Measurements from ENCODE around the gene HOTAIR. TPM values are rescaled to one million over a fixed set of nuclear protein-coding genes. Genes with fewer than 3 reads are reported as not detected.

HOTAIR gene
- total RNA-seq, 2 donors from 2014 or later = 0.28 TPM; not detected in 1

DNA sequence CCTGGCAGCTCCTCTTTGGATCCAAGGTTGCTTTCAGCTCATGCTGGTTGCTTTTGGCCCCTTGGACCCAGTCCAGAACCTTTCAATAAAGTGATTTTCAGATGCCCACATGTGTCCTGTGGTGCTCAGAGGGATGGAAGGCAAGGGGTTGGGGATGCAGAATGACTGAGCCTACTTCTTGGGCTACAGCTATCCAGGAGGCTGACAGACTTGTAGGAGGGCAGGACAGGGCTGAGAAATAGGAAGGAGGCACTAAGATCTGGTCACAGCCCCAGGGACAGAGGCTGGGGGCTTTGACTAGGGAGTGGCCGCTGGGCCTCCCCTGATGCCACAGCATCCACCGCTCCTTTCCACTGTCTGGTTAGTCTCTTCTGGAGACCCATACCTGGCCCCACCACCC lies 3.1 kb downstream of the HOTAIR start:
- H3K27me3 ChIP-seq (replicated peaks; ENCODE audit: insufficient read depth) = peaks cover 59% of the 10 kb centered on the region

DNA sequence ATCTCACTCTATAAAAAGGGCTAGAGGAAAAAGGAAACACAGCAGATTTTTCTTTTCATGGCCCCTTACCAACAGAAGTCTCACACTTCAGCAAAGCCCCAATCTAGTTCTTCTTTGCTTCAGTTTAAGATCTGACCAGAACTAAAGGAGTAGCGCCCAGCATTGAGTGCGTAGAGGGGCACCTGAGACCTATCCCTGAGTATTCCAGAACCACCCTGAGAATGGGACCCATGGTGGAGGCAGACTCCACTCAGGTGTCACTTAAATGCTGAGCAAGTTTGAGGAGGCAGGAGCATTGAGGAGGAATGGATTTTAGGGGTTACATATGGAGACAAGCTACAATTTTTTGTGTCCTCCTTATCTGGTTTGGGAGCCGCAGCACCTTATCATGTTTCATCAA lies 3.6 kb downstream of the HOTAIR start:
- Histone ChIP-seq H3K36me3 (no peaks in the 10 kb centered on the region), H3K27me3 (replicated peaks; ENCODE audit: insufficient read depth) (peaks cover 59% of the 10 kb centered on the region), H3K4me3 (no peak overlapping the region), H3K9me3 (no peaks in the 10 kb centered on the region), H3K27ac (no peak overlapping the region), H3K4me1 (replicated peaks) (no peaks in the 10 kb centered on the region)
- intact Hi-C loops (cut with DNase I) = no loop called here
- TF ChIP-seq POLR2AphosphoS5 (IDR thresholded peaks at IDR 0.05) (no peak), POLR2A (IDR thresholded peaks at IDR 0.05) (no peak)
- TF ChIP-seq, protein P1, sequence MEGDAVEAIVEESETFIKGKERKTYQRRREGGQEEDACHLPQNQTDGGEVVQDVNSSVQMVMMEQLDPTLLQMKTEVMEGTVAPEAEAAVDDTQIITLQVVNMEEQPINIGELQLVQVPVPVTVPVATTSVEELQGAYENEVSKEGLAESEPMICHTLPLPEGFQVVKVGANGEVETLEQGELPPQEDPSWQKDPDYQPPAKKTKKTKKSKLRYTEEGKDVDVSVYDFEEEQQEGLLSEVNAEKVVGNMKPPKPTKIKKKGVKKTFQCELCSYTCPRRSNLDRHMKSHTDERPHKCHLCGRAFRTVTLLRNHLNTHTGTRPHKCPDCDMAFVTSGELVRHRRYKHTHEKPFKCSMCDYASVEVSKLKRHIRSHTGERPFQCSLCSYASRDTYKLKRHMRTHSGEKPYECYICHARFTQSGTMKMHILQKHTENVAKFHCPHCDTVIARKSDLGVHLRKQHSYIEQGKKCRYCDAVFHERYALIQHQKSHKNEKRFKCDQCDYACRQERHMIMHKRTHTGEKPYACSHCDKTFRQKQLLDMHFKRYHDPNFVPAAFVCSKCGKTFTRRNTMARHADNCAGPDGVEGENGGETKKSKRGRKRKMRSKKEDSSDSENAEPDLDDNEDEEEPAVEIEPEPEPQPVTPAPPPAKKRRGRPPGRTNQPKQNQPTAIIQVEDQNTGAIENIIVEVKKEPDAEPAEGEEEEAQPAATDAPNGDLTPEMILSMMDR (IDR thresholded peaks at IDR 0.05) = no peak
- WGBS = 92% methylated on average over 3 of the region's 3 CpGs
- DNase-seq (ENCODE audit: low spot score) = no peak

More for the DNA sequence above, 3.1 kb downstream of the HOTAIR start:
- Histone ChIP-seq H3K4me3 (no peak overlapping the region), H3K36me3 (no peaks in the 10 kb centered on the region), H3K4me1 (replicated peaks) (no peaks in the 10 kb centered on the region), H3K27ac (no peak overlapping the region), H3K9me3 (no peaks in the 10 kb centered on the region)
- DNase-seq (ENCODE audit: low spot score) = no peak
- 67% methylated on average over 2 of the region's 2 CpGs for WGBS
- TF ChIP-seq POLR2AphosphoS5 (IDR thresholded peaks at IDR 0.05) = no peak
- TF ChIP-seq, protein P1 (IDR thresholded peaks at IDR 0.05) = no peak
- TF ChIP-seq POLR2A (IDR thresholded peaks at IDR 0.05) = no peak
- intact Hi-C loops (cut with DNase I) = no loop called here

DNA sequence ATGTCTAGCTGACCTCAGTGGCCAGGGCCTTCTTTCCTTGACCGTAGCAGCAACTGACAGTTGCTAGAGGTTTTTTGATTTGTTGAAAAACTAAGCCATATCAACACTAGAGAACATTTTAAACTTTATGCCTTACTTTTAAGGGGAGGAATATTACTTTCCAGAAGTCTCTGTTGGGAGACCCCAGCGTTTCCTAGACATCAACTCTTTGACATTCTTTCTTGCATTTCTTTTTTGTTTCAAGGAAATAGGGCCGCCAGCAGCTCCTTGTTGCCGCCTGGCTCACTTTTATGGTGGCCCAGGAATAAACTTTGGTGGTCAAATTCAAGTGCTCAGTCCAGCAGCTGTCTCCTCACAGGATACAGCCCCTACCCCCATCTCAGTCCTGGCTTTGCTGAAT lies 4.3 kb downstream of the HOTAIR start:
- Histone ChIP-seq H3K4me3 (no peak overlapping the region), H3K27ac (no peak overlapping the region), H3K36me3 (no peaks in the 10 kb centered on the region), H3K4me1 (replicated peaks) (no peaks in the 10 kb centered on the region), H3K27me3 (replicated peaks; ENCODE audit: insufficient read depth) (peaks cover 59% of the 10 kb centered on the region), H3K9me3 (no peaks in the 10 kb centered on the region)
- TF ChIP-seq, protein P1 (IDR thresholded peaks at IDR 0.05) = no peak
- TF ChIP-seq POLR2A (IDR thresholded peaks at IDR 0.05) = no peak
- TF ChIP-seq POLR2AphosphoS5 (IDR thresholded peaks at IDR 0.05) = no peak
- intact Hi-C loops (cut with DNase I) = no loop called here
- no peak for DNase-seq (ENCODE audit: low spot score)
- WGBS = 71% methylated on average over 4 of the region's 4 CpGs

DNA sequence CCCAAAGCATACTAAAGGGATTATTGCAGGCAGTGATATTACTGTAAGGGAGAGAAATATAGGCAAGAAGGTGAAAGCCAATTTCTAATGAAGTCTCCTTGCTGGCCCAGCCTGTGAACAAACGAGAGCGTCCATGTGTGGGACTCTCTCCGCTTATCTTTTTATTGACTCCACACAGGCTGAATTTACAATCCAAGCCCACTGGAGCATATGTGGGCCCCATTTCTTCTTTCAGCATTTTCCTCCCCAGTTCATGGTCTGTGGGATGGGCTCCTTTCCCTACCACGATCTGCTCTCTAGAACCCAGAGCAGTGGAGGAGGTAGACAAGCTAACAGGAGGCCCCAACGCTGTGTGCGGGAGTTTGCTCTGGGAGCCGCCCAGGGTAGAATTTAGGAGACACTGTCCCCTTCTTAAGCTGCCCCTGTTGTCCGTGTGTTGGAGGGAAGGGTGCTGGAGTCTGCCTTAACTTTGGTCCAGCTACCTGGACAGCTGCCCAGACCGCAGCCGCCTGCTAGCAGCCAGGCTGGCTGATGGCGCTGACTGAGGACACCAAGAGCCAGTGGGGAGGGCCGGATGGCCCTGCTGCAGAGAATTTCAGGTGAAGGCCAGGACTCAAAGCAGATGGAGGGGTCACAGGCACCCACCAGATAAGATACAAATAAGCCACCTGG lies 5.0 kb downstream of the HOTAIR start:
- TF ChIP-seq, protein P1 (IDR thresholded peaks at IDR 0.05) = no peak
- no peak for TF ChIP-seq POLR2A (IDR thresholded peaks at IDR 0.05)
- TF ChIP-seq POLR2AphosphoS5 (IDR thresholded peaks at IDR 0.05) = no peak
- Histone ChIP-seq H3K36me3 (no peaks in the 10 kb centered on the region), H3K27me3 (replicated peaks; ENCODE audit: insufficient read depth) (peaks cover 54% of the 10 kb centered on the region), H3K4me3 (no peak overlapping the region), H3K9me3 (no peaks in the 10 kb centered on the region), H3K4me1 (replicated peaks) (no peaks in the 10 kb centered on the region), H3K27ac (no peak overlapping the region)
- intact Hi-C loops (cut with DNase I) = no loop called here
- 48% methylated on average over 12 of the region's 12 CpGs for WGBS
- DNase-seq (ENCODE audit: low spot score) = no peak
